SJSA1 (cell line): ENCODE measurements around the gene ZNHIT3. TPM values are rescaled to one million over a fixed set of nuclear protein-coding genes. Genes with fewer than 3 reads are reported as not detected.
"Not testable (repeated sequence)": the region's sequence is repeated elsewhere in the genome, so short reads cannot be mapped to it uniquely, and the experiment has no call there.

Source experiments
- DNase-seq, 2 experiments: peaks; one replicate each; pipeline ENCODE4 v3.0.0-alpha.2; 2015 to 2020; ENCODE audit warnings: low spot score in 2 of 2, low read depth in 1 of 2
- H3K27ac ChIP-seq: fragments of 250-450 bp; sonication (Bioruptor Pico); 2 replicates; pipeline ENCODE4 v1.5.1; 2020; ENCODE audit warnings: mild to moderate bottlenecking, moderate library complexity
- H3K27me3 ChIP-seq: fragments of 250-450 bp; sonication (Bioruptor Pico); replicated peaks from 2 replicates; pipeline ENCODE4 v1.5.1; 2020; ENCODE audit warnings: mild to moderate bottlenecking, moderate library complexity
- H3K36me3 ChIP-seq: fragments of 250-450 bp; sonication (Bioruptor Pico); 2 replicates; pipeline ENCODE4 v1.5.1; 2020; ENCODE audit warnings: mild to moderate bottlenecking
- H3K4me1 ChIP-seq: fragments of 250-450 bp; sonication (Bioruptor Pico); replicated peaks from 2 replicates; pipeline ENCODE4 v1.6.1; 2021; ENCODE audit warnings: mild to moderate bottlenecking
- H3K4me3 ChIP-seq: fragments of 250-450 bp; sonication (Bioruptor Pico); 2 replicates; pipeline ENCODE4 v1.5.1; 2020; ENCODE audit warnings: mild to moderate bottlenecking
- H3K9me3 ChIP-seq: fragments of 250-450 bp; sonication (Bioruptor Pico); replicated peaks from 2 replicates; pipeline ENCODE4 v1.5.1; 2020; ENCODE audit warnings: mild to moderate bottlenecking
- total RNA-seq: library from RNA; depleted of rRNA; stranded (reverse); fragments of >200 nt; shearing (Covaris generic); gene quantifications from 2 replicates; pipeline ENCODE4 v1.2.3, GENCODE V29; 2014

Gene ZNHIT3
- total RNA-seq, 1 experiment from 2014 or later = 41.7 TPM

- DNase-seq = no peak
- H3K27me3 ChIP-seq = peaks cover 19% of the 10 kb centered on the region
- H3K27ac ChIP-seq = no peak overlapping the region
- H3K36me3 ChIP-seq = no peaks in the 10 kb centered on the region
- no peaks in the 10 kb centered on the region for H3K9me3 ChIP-seq
- H3K4me3 ChIP-seq = no peak overlapping the region
- H3K4me1 ChIP-seq = no peaks in the 10 kb centered on the region
Measured at GRCh38 chr17:36468903-36469635, 17.4 kb upstream of the ZNHIT3 start.

- Histone ChIP-seq H3K36me3 (no peaks in the 10 kb centered on the region), H3K9me3 (no peaks in the 10 kb centered on the region), H3K27ac (no peak overlapping the region), H3K4me1 (no peaks in the 10 kb centered on the region), H3K27me3 (peaks cover 21% of the 10 kb centered on the region), H3K4me3 (no peak overlapping the region)
- DNase-seq = no peak
Measured at GRCh38 chr17:36469733-36470132, 16.7 kb upstream of the ZNHIT3 start.

DNA sequence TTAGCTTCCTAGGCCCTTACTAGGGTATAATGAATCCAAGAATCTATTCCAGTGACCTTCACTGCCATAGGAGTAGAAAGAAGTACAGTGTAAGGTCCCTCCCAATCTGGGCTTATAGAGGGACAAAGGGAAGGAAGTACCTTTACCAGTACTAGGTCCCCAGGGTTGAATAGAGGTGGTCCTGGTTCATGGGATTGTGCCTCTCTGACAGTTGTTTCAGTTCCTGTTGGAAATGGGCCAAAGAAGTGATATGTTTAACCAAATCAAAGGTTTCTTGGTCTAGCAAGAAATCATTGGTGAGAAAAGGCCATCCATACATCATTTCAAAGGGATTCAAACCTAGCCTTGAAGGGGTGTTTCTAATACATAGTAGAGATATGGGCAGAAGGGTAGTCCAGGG lies 16.0 kb upstream of the ZNHIT3 start:
- no peak overlapping the region for H3K4me3 ChIP-seq
- peaks cover 21% of the 10 kb centered on the region for H3K27me3 ChIP-seq
- H3K36me3 ChIP-seq = no peaks in the 10 kb centered on the region
- DNase-seq = no peak
- no peak overlapping the region for H3K27ac ChIP-seq
- no peaks in the 10 kb centered on the region for H3K4me1 ChIP-seq
- H3K9me3 ChIP-seq = no peaks in the 10 kb centered on the region

- no peak overlapping the region for H3K4me3 ChIP-seq
- DNase-seq = no peak
- H3K4me1 ChIP-seq = no peaks in the 10 kb centered on the region
- peaks cover 12% of the 10 kb centered on the region for H3K27me3 ChIP-seq
- H3K9me3 ChIP-seq = no peaks in the 10 kb centered on the region
- no peaks in the 10 kb centered on the region for H3K36me3 ChIP-seq
- no peak overlapping the region for H3K27ac ChIP-seq
Measured at GRCh38 chr17:36474571-36474970, 11.9 kb upstream of the ZNHIT3 start.

DNA sequence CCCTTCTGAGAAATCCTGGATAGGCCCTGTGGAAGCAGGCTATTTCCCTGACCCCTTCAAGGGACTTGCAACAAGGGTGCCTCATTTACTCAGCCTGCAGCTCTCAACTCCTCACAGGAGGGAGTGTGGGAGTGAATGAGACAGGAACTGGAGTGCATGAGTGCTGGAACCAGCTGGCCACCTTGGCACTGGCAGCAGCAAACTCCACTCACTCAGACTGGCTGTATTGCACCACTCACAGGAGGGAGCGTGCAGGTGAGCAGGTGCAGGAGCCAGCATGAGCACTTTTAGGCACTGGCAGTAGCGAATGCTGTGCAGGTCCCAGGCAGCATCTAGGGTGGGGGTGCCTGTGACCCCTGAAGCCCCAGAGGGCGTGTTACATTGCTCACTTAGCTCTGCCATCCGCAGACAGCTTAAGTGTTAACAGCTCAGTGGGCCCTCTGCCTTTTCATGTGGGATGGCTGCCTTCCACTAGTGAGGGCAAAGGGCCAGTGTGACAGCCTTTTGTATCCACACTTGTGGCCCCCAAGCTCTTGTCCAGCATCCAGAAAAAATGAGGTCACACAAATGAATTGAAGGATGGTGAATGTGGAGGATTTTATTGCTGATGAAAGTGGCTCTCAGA lies 11.0 kb upstream of the ZNHIT3 start:
- no peak for DNase-seq
- H3K27me3 ChIP-seq = peaks cover 8% of the 10 kb centered on the region; the same call in 1 of the 2 replicates
- no peaks in the 10 kb centered on the region for H3K9me3 ChIP-seq
- H3K4me1 ChIP-seq = no peaks in the 10 kb centered on the region
- H3K27ac ChIP-seq = no peak overlapping the region
- H3K36me3 ChIP-seq = no peaks in the 10 kb centered on the region
- no peak overlapping the region for H3K4me3 ChIP-seq

GRCh38 chr17:36481829-36482228 lies 4.7 kb upstream of the ZNHIT3 start:
- Histone ChIP-seq H3K4me3 (no peak overlapping the region), H3K36me3 (no peaks in the 10 kb centered on the region), H3K9me3 (no peaks in the 10 kb centered on the region), H3K27ac (no peak overlapping the region), H3K4me1 (peaks cover 16% of the 10 kb centered on the region), H3K27me3 (peaks cover 20% of the 10 kb centered on the region)
- no peak for DNase-seq

DNA sequence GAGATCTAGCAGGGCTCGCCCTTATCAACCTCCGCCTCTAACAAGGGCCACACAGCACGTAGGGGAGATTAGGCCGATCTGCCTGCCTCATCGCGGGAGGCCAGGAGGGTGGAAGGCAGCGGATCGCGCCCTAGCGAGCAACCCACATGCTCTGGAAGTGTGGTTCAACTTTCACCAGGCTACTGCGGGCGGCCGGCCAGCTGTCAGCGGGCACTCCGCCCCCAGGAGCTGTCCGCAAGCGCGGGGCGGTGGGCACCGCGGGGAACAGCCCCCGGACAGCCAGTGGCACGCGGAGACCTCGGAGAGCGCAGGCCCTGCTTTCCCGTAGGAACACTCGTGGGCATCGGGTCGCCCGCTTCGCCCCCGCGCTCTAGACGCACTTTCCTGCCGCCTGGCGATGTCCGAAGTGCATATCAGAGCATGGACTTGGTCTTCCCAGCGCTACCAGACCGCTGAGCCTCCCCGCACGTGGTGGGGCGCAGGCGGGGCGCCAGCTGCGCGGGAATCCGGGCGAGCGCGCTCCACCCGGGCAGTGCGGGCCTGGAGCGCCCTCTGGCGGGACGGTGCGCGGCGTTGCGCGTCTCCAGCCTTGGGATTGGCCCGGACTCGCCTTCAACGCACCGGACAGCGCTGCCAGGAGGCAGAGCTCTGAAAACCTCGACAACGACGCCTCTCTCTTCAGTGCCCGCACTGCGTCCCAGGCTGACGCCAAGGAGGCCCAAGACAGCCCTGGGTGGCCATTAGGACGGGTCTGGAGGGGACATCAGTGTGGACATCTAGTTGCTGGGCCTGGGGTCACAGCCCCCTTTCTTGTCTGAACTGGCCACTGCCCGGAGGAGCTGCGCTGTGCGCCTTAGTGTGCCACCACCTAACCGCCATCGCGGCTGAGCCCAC lies 3.6 kb upstream of the ZNHIT3 start:
- no peak overlapping the region for H3K27ac ChIP-seq
- H3K4me3 ChIP-seq = no peak overlapping the region
- no peaks in the 10 kb centered on the region for H3K36me3 ChIP-seq
- DNase-seq = peak; percentile 60 to 76
- H3K4me1 ChIP-seq = peaks cover 21% of the 10 kb centered on the region
- H3K9me3 ChIP-seq = no peaks in the 10 kb centered on the region
- H3K27me3 ChIP-seq = peaks cover 17% of the 10 kb centered on the region

GRCh38 chr17:36484021-36484420 lies 2.5 kb upstream of the ZNHIT3 start:
- not testable (repeated sequence) for H3K9me3 ChIP-seq, H3K36me3 ChIP-seq, H3K27ac ChIP-seq, DNase-seq, H3K4me3 ChIP-seq
- Histone ChIP-seq H3K27me3 (peaks cover 17% of the 10 kb centered on the region), H3K4me1 (peaks cover 21% of the 10 kb centered on the region)

DNA sequence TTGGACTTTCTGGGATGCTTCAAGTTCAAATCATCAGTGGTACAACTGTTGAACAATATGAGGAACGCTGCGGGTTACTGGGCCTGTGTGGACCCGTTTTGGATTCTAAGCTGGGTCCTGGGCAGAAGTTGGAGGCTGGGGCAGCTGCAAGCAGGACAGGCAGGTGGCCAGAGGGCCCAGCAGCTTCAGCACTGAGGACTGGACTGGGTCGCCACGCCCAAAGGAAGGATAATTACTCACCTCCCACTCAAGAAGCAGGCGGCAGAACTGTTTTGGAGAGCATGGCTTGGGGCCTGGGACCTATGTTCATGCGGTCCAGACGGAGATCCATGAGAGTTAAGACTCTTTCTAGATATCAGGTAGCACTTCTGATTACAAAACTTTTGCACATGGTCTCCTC lies 1.5 kb upstream of the ZNHIT3 start:
- H3K9me3 ChIP-seq = no peaks in the 10 kb centered on the region
- peaks cover 17% of the 10 kb centered on the region for H3K27me3 ChIP-seq
- no peak overlapping the region for H3K4me3 ChIP-seq

DNA sequence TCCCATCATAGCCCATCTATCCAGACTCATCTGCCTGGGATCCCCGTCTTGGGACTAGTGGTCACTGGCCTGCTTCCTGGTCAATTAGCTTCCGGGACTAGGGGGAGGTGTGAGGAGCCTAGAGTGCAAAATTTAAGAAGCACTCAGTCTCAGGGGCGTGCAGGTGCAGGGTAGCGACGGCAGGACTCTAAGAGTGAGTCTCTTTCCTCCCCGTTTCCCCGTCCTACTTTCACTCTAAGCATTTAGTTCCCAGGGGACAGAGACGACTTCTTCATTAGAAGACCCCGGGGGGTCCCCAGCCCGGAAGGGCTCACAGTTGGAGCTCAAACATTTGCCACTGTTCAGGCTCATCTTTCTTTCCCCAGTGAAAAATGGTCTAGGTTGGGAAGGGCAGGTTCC lies 677 bp upstream of the ZNHIT3 start:
- DNase-seq = no peak
- peaks cover 21% of the 10 kb centered on the region for H3K4me1 ChIP-seq
- no peak overlapping the region for H3K27ac ChIP-seq
- peaks cover 9% of the 10 kb centered on the region for H3K36me3 ChIP-seq
- peaks cover 14% of the 10 kb centered on the region for H3K27me3 ChIP-seq
- H3K9me3 ChIP-seq = no peaks in the 10 kb centered on the region
- peak overlapping the region; percentile 50 for H3K4me3 ChIP-seq

More for the DNA sequence above, 1.5 kb upstream of the ZNHIT3 start:
- H3K36me3 ChIP-seq = peaks cover 4% of the 10 kb centered on the region
- H3K4me1 ChIP-seq = peaks cover 21% of the 10 kb centered on the region
- DNase-seq = no peak
- no peak overlapping the region for H3K27ac ChIP-seq

DNA sequence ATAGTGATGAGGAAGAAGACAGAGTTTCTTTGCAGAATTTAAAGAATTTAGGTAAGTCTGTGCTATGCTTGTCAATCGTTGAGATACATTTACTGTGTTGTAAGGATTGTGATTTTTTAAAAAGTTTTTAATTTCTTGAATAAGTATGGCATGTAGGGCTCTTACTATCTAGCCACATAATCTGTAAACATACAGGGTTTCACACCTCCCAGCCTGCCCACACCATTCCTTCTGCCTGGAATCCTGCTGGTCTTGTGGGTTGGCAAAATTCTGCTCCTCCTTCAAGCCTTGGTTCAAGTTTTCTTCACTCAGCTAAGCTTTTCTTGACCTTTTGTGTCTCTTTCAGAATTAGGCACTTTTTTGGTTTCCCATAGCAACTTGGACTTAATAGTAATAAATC lies 7.5 kb downstream of the ZNHIT3 start:
- Histone ChIP-seq H3K27ac (no peak overlapping the region), H3K36me3 (peaks cover 79% of the 10 kb centered on the region)
- no peak for DNase-seq

GRCh38 chr17:36494674-36495073 lies 8.2 kb downstream of the ZNHIT3 start:
- no peak overlapping the region for H3K27ac ChIP-seq
- no peak overlapping the region for H3K4me3 ChIP-seq
- H3K9me3 ChIP-seq = no peaks in the 10 kb centered on the region
- no peak for DNase-seq
- H3K36me3 ChIP-seq = peaks cover 79% of the 10 kb centered on the region
- no peaks in the 10 kb centered on the region for H3K4me1 ChIP-seq
- H3K27me3 ChIP-seq = no peaks in the 10 kb centered on the region

More for the DNA sequence above, 7.5 kb downstream of the ZNHIT3 start:
- no peaks in the 10 kb centered on the region for H3K4me1 ChIP-seq
- no peak overlapping the region for H3K4me3 ChIP-seq
- no peaks in the 10 kb centered on the region for H3K9me3 ChIP-seq
- H3K27me3 ChIP-seq = no peaks in the 10 kb centered on the region

DNA sequence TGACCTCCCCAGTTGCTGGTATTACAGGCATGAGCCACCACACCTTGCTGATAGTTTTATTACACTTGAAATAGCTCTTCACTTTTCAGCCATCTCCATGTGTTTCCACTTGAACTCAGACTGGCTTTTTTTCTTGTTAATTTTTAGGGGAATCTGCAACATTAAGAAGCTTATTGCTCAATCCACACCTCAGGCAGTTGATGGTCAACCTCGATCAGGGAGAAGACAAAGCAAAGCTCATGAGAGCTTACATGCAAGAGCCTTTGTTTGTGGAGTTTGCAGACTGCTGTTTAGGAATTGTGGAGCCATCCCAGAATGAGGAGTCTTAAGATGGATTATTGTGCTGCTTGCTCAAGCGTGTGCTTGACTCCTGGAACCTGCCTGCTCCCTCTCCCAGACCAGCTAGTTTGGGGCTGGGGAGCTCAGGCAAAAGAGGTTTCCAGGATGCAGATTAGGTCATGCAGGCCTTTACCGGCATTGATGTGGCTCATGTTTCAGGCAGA lies 8.6 kb downstream of the ZNHIT3 start:
- H3K4me1 ChIP-seq = no peaks in the 10 kb centered on the region
- no peak for DNase-seq
- no peaks in the 10 kb centered on the region for H3K9me3 ChIP-seq
- H3K36me3 ChIP-seq = peaks cover 79% of the 10 kb centered on the region
- H3K27ac ChIP-seq = no peak overlapping the region
- H3K27me3 ChIP-seq = no peaks in the 10 kb centered on the region
- no peak overlapping the region for H3K4me3 ChIP-seq
